Lower lobe of right lung (tissue), 2 donors: ENCODE data around the gene COL11A2. TPM values are rescaled to one million over a fixed set of nuclear protein-coding genes. Genes with fewer than 3 reads are reported as not detected.

Experiments
- ATAC-seq, 2 donors: fragments of 200-7000 bp; cut with Tn5 transposase; one replicate each; pipeline ENCODE4 v1.9.1; 2020 to 2022; ENCODE audit warnings: mild to moderate bottlenecking in 2 of 2, moderate library complexity in 2 of 2
- DNase-seq: peaks from one replicate; pipeline ENCODE4 v3.0.0-alpha.2; 2020
- H3K27ac ChIP-seq: fragments of 200-600 bp; one replicate; pipeline ENCODE4 v1.8.0; 2022
- H3K27me3 ChIP-seq: fragments of 200-600 bp; one replicate; pipeline ENCODE4 v1.8.0; 2022; ENCODE audit warnings: low read depth
- H3K36me3 ChIP-seq: fragments of 200-600 bp; one replicate; pipeline ENCODE4 v1.8.0; 2022; ENCODE audit warnings: mild to moderate bottlenecking
- H3K4me1 ChIP-seq: fragments of 200-600 bp; one replicate; pipeline ENCODE4 v1.8.0; 2022
- H3K4me3 ChIP-seq: fragments of 200-600 bp; one replicate; pipeline ENCODE4 v1.8.0; 2022; ENCODE audit warnings: mild to moderate bottlenecking
- H3K9me3 ChIP-seq: fragments of 200-600 bp; one replicate; pipeline ENCODE4 v1.8.0; 2022
- intact Hi-C: fragments of 100-400 bp; cut with DNase I; formaldehyde crosslinking; loops from one replicate; pipeline ENCODE4 v1.11.0; 2022
- long read RNA-seq: library from polyadenylated mRNA; unstranded; transcript quantifications from one replicate; pipeline ENCODE4 v2.0.0, GENCODE V29; 2021
- total RNA-seq: library from RNA; stranded (reverse); fragmentation: NEBNext Ultra II Directional; extraction: Animal tissue kit (Norgen Biotek cat#: 25700); gene quantifications from one replicate; pipeline ENCODE4 v1.2.1, GENCODE V29; 2021
- TF ChIP-seq, protein P1 (sequence below): fragments of 200-600 bp; IDR thresholded peaks from one replicate; pipeline ENCODE4 v1.8.0; 2022; ENCODE audit warnings: antibody characterized with exemption, mild to moderate bottlenecking
- donor health status: DM: no; HTN: yes; CAD: no; lungs with severe emphysema.

The COL11A2 gene
- total RNA-seq, result 0.77 TPM
- long read RNA-seq, partial matches to known transcripts, result 2 of 3 reads
- long read RNA-seq, other reads (novel, unspliced or antisense), result 1 of 3 reads

DNA sequence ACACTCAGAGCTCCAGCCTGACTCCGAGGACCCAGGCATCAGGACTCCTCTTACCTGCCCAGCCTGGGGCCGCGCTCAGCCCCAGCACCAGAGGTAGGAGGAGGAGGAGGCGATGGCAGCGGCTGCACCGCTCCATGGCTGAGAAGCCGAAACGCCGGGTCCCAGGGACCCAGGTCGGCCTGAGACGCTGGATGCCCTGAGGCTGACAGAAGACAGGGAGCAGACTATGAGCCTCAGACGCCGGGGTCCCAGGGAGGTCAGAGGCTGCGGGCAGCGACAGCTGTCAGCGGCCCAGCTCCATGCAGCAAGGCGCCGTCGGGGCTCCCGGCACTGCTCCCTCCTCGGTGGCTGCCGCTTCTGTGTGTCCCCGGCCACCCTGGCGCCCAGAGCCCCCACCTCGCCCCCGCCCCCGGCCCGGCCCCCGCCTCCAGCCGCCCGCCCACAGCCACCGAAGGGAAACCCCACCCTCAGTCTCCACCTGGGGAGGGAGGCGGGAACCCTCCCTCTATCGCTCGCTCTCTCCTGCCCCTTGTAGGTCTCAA lies at the start of gene COL11A2:
TSS of gene COL11A2 (minus strand) at position 363 of the 542 bp plus-strand sequence. CDS start at position 136, 227 bp downstream.
- peaks cover 32% of the 10 kb centered on the region for H3K36me3 ChIP-seq
- intact Hi-C loops, result no loop called here
- H3K4me3 ChIP-seq, result peak within 1 kb of the TSS; percentile 48
- H3K9me3 ChIP-seq, result no peaks in the 10 kb centered on the region
- peaks cover 19% of the 10 kb centered on the region for H3K4me1 ChIP-seq
- DNase-seq (no peak), ATAC-seq (peak in 1 of 2 donors; percentile 27)
- TF ChIP-seq, protein P1, sequence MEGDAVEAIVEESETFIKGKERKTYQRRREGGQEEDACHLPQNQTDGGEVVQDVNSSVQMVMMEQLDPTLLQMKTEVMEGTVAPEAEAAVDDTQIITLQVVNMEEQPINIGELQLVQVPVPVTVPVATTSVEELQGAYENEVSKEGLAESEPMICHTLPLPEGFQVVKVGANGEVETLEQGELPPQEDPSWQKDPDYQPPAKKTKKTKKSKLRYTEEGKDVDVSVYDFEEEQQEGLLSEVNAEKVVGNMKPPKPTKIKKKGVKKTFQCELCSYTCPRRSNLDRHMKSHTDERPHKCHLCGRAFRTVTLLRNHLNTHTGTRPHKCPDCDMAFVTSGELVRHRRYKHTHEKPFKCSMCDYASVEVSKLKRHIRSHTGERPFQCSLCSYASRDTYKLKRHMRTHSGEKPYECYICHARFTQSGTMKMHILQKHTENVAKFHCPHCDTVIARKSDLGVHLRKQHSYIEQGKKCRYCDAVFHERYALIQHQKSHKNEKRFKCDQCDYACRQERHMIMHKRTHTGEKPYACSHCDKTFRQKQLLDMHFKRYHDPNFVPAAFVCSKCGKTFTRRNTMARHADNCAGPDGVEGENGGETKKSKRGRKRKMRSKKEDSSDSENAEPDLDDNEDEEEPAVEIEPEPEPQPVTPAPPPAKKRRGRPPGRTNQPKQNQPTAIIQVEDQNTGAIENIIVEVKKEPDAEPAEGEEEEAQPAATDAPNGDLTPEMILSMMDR, result no peak
- H3K27me3 ChIP-seq, result peaks cover 28% of the 10 kb centered on the region
- H3K27ac ChIP-seq, result peak within 1 kb of the TSS; percentile 49

DNA sequence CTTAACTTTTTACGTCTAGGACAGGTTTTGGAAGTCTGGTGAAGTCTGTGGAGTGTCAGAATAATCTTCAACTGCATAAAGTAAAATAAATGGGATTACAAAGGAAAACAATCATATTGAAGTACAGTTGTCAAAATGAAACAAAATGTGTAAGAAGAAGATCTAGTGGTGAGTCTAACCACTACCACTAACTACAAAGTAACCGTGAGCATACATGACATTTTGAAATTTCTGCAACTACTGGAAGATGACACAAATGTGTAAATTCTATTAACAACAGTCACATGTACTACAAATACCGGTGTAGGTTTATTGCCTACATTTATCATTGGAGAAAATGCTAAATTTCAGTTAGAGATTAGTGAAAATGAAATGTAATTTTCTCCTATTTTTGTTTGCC lies 49.7 kb upstream of the COL11A2 start:
- no peaks in the 10 kb centered on the region for H3K9me3 ChIP-seq
- TF ChIP-seq, protein P1, result no peak
- intact Hi-C loops, result no loop called here
- H3K4me3 ChIP-seq, result no peak overlapping the region
- H3K27ac ChIP-seq, result no peak overlapping the region
- ATAC-seq, result no peak
- no peak for DNase-seq
- no peaks in the 10 kb centered on the region for H3K27me3 ChIP-seq
- no peaks in the 10 kb centered on the region for H3K4me1 ChIP-seq
- H3K36me3 ChIP-seq, result no peaks in the 10 kb centered on the region

DNA sequence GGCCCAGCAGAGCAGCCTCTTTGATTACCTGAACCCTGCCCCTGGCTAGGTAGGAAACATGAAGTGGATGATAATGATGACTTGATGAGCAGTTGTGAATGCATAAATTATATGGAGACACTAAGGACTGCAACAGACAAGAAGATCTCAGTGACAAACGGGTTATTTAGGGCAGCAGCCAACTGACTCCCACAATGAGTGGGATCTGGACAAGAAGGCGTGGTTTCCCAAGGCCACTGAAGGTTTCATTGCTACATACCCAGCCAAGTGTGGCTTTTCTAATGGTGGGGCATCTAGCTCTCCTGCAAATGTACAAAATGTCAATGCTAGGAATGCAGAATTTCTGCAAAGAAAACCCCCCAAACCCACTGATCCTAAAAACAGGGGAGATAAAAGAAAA lies 45.5 kb upstream of the COL11A2 start:
- intact Hi-C loops, result no loop called here
- TF ChIP-seq, protein P1, result no peak
- H3K9me3 ChIP-seq, result no peaks in the 10 kb centered on the region
- ATAC-seq (no peak), DNase-seq (no peak)
- no peaks in the 10 kb centered on the region for H3K36me3 ChIP-seq
- no peak overlapping the region for H3K27ac ChIP-seq
- no peaks in the 10 kb centered on the region for H3K4me1 ChIP-seq
- H3K4me3 ChIP-seq, result no peak overlapping the region
- peaks cover 18% of the 10 kb centered on the region for H3K27me3 ChIP-seq

DNA sequence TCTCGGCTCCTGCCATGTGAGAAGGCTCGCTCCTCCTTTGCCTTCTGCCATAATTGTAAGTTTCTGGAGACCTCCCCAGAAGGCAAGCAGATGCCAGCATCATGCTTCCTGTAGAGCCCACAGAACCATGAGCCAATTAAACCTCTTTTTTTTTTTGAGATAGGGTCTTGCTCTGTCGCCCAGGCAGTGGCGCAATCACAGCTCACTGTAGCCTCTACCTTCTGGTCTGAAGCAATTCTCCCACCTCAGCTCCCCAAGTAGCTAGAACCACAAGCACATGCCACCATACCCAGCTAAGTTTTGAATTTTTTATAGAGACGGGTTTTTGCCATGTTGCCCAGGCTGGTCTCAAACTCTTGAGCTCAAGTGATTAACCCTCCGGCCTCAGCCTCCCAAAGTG lies 44.6 kb upstream of the COL11A2 start:
- no peaks in the 10 kb centered on the region for H3K9me3 ChIP-seq
- intact Hi-C loops, result no loop called here
- no peak overlapping the region for H3K27ac ChIP-seq
- TF ChIP-seq, protein P1, result no peak
- peaks cover 18% of the 10 kb centered on the region for H3K27me3 ChIP-seq
- no peaks in the 10 kb centered on the region for H3K36me3 ChIP-seq
- no peak overlapping the region for H3K4me3 ChIP-seq
- ATAC-seq (no peak), DNase-seq (no peak)
- H3K4me1 ChIP-seq, result no peaks in the 10 kb centered on the region

DNA sequence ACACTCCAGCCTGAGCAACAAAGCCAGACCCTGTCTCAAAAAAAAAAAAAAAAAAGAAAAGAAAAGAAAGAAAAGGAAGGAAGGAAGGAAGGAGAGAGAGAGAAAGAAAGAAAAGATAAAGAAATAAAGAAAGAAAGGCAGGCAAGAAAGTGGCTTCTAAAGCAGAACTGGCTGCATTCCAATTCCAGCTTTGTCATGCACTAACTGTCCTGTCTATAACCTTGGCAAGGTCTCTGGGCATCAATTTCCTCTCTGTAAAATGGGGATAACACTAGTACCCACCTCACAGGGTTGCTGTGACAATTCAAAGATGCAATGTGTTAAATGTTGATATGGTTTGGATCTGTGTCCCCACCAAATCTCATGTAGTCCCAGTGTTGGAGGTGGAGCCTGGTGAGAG lies 44.1 kb upstream of the COL11A2 start:
- H3K27ac ChIP-seq, result no peak overlapping the region
- intact Hi-C loops, result no loop called here
- no peaks in the 10 kb centered on the region for H3K4me1 ChIP-seq
- no peaks in the 10 kb centered on the region for H3K9me3 ChIP-seq
- no peaks in the 10 kb centered on the region for H3K36me3 ChIP-seq
- peaks cover 18% of the 10 kb centered on the region for H3K27me3 ChIP-seq
- H3K4me3 ChIP-seq, result no peak overlapping the region
- ATAC-seq (no peak), DNase-seq (no peak)
- TF ChIP-seq, protein P1, result no peak
